OCI-LY7 (cell line): ENCODE results near the gene NTHL1.

Source experiments
- EZH2phosphoT487 ChIP-seq: fragments of 200-600 bp; sonication (generic); IDR thresholded peaks from 2 replicates; pipeline ENCODE4 v1.6.1; 2018; ENCODE audit warnings: low read depth, borderline replicate concordance, mild to moderate bottlenecking, mixed run types, antibody characterized with exemption, low read length, moderate library complexity, mixed read lengths
- TF ChIP-seq, protein P1 (sequence below): fragments of 200-600 bp; sonication (generic); conservative IDR thresholded peaks from 2 replicates; pipeline ENCODE4 v1.5.1; 2014; ENCODE audit warnings: mild to moderate bottlenecking, antibody characterized with exemption, low read length, moderate library complexity, mixed read lengths

DNA sequence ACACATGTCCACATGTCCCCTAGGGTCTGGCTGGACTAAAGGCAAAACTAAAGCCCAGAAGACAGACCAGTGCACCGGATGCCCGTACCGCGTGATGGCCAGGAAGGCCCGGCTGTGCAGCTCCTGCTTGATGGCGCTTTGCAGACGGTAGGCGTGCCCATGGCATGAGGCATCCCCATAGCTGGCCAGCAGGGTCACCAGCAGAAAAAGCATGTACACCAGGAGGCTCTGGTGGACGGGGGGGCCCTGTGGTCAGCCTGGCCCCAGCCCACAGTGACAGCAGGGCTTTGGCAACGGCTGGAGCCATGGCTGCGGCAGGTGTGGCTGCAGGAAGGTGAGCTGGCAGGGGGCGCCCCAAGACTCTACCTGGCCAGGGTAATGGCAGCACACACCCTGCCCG, 45.2 kb upstream of the NTHL1 start:
- TF ChIP-seq, protein P1, sequence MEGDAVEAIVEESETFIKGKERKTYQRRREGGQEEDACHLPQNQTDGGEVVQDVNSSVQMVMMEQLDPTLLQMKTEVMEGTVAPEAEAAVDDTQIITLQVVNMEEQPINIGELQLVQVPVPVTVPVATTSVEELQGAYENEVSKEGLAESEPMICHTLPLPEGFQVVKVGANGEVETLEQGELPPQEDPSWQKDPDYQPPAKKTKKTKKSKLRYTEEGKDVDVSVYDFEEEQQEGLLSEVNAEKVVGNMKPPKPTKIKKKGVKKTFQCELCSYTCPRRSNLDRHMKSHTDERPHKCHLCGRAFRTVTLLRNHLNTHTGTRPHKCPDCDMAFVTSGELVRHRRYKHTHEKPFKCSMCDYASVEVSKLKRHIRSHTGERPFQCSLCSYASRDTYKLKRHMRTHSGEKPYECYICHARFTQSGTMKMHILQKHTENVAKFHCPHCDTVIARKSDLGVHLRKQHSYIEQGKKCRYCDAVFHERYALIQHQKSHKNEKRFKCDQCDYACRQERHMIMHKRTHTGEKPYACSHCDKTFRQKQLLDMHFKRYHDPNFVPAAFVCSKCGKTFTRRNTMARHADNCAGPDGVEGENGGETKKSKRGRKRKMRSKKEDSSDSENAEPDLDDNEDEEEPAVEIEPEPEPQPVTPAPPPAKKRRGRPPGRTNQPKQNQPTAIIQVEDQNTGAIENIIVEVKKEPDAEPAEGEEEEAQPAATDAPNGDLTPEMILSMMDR: no peak
- no peak for TF ChIP-seq EZH2phosphoT487
